GM12878 (cell line): ENCODE data around the gene MCEE. TPM values are rescaled to one million over a fixed set of nuclear protein-coding genes. Genes with fewer than 3 reads are reported as not detected.
A peak's percentile ranks its signal among the peaks of the same experiment; 100 is the strongest.

Source experiments
- ATAC-seq: fragments of 200-7000 bp; cut with Tn5 transposase; 3 replicates; pipeline ENCODE4 v1.9.1; 2020; ENCODE audit warnings: mild to moderate bottlenecking, moderate library complexity
- BruUV-seq: library from RNA; stranded (reverse); fragments of 400-500 nt; replicated peaks from 2 replicates; lab custom pipeline; 2021; lab: Mats Ljungman, UMichigan
- CTCF ChIA-PET: fragments of 300-600 bp; sonication (Branson Sonifier 250); formaldehyde crosslinking; extraction: SDS; loops from one replicate; lab custom pipeline; 2021; ENCODE audit warnings: inconsistent platforms; lab: Yijun Ruan, JAX
- POLR2A ChIA-PET: fragments of 350-600 bp; formaldehyde crosslinking; extraction: SDS; loops from one replicate; lab custom pipeline; 2021; ENCODE audit warnings: inconsistent platforms; lab: Charles Lee
- RAD21 ChIA-PET: fragments of 300-600 bp; sonication (Branson Sonifier 250); formaldehyde crosslinking; loops from one replicate; lab custom pipeline; 2023; ENCODE audit warnings: antibody characterized with exemption; ENCODE audit not compliant: unreplicated experiment; lab: Charles Lee
- SMC1A ChIA-PET: fragments of 300-600 bp; sonication (Branson Sonifier 250); formaldehyde crosslinking; loops from one replicate; lab custom pipeline; 2023; ENCODE audit not compliant: unreplicated experiment, uncharacterized antibody; lab: Charles Lee
- DNase-seq: peaks from one replicate; pipeline ENCODE4 v3.0.0-alpha.2; 2011; ENCODE audit warnings: low read depth, low spot score
- FAIRE-seq: peaks from 3 replicates; lab custom pipeline; 2011; peaks lifted over from hg19 to GRCh38; lab: Jason Lieb, UNC
- H2AFZ ChIP-seq: 2 replicates; pipeline ENCODE4 v1.6.0; 2011; ENCODE audit warnings: low read depth, low read length, control low read depth; ENCODE audit not compliant: control insufficient read depth
- H3K27ac ChIP-seq: 2 replicates; pipeline ENCODE4 v1.5.1; 2011; ENCODE audit warnings: control low read depth; ENCODE audit not compliant: control insufficient read depth, insufficient read depth
- H3K27me3 ChIP-seq, 2 experiments: replicated peaks in 1 of 2; 2 replicates each; pipeline versions ENCODE4 v1.6.0 to v1.6.1; 2011; ENCODE audit warnings: low read length in 1 of 2; ENCODE audit not compliant: control insufficient read depth in 2 of 2, insufficient read depth in 2 of 2
- H3K36me3 ChIP-seq, 2 experiments: 2 replicates each; pipeline ENCODE4 v1.5.1; 2011; ENCODE audit warnings: low read length in 1 of 2; ENCODE audit not compliant: control insufficient read depth in 2 of 2, insufficient read depth in 2 of 2
- H3K4me1 ChIP-seq: 2 replicates; pipeline ENCODE4 v1.6.1; 2011; ENCODE audit warnings: mild to moderate bottlenecking, low read length, moderate library complexity, mixed read lengths; ENCODE audit not compliant: control insufficient read depth, insufficient read depth
- H3K4me2 ChIP-seq: 2 replicates; pipeline ENCODE4 v1.6.0; 2011; ENCODE audit warnings: control low read depth; ENCODE audit not compliant: control insufficient read depth, insufficient read depth
- H3K4me3 ChIP-seq: fragments of 200-600 bp; sonication (generic); 2 replicates; pipeline ENCODE4 v1.5.1; 2016
- H3K79me2 ChIP-seq: 2 replicates; pipeline ENCODE4 v1.6.0; 2011; ENCODE audit warnings: low read length; ENCODE audit not compliant: control insufficient read depth, insufficient read depth
- H3K9ac ChIP-seq: 2 replicates; pipeline ENCODE4 v1.8.0; 2011; ENCODE audit warnings: low read length, control low read depth, mixed read lengths; ENCODE audit not compliant: control insufficient read depth, insufficient read depth
- H3K9me3 ChIP-seq: replicated peaks from 3 replicates; pipeline ENCODE4 v1.5.1; 2011; ENCODE audit warnings: mild to moderate bottlenecking, low read length; ENCODE audit not compliant: control insufficient read depth, insufficient read depth
- H4K20me1 ChIP-seq: 2 replicates; pipeline ENCODE4 v1.6.0; 2011; ENCODE audit not compliant: control insufficient read depth, insufficient read depth
- CREB1 ChIP-seq: IDR thresholded peaks from 2 replicates; pipeline ENCODE4 v1.6.1; 2012; ENCODE audit warnings: low read depth, mild to moderate bottlenecking, inconsistent platforms
- IRF4 ChIP-seq: IDR thresholded peaks from 2 replicates; pipeline ENCODE4 v1.6.1; 2011; ENCODE audit warnings: low read depth, low read length
- POU2F2 ChIP-seq: IDR thresholded peaks from 3 replicates; pipeline ENCODE4 v1.6.1; 2011; ENCODE audit warnings: low read depth, mild to moderate bottlenecking, low read length, borderline replicate concordance
- RAD21 ChIP-seq: IDR thresholded peaks from 2 replicates; pipeline ENCODE4 v1.6.1; 2011; ENCODE audit warnings: mild to moderate bottlenecking, low read depth, low read length, moderate library complexity; ENCODE audit not compliant: insufficient read depth
- SMC3 ChIP-seq: IDR thresholded peaks from 2 replicates; pipeline ENCODE4 v1.6.1; 2011; ENCODE audit warnings: low read length, improper control_type of control experiment, borderline replicate concordance
- YBX1 ChIP-seq: fragments of 450-650 bp; IDR thresholded peaks from 2 replicates; pipeline ENCODE4 v1.6.1; 2016; ENCODE audit warnings: antibody characterized with exemption
- WGBS: methylation state at CpG from one replicate; pipeline ENCODE4 v1.1.6; 2016; ENCODE audit warnings: low lambda C conversion rate; ENCODE audit not compliant: insufficient replicate concordance, insufficient coverage; ENCODE audit errors: missing lambda C conversion rate; 5-methylcytosine and 5-hydroxymethylcytosine counted together
- in situ Hi-C: fragments of 300-500 bp; cut with MboI; formaldehyde crosslinking; loops from 9 replicates; pipeline ENCODE4 v1.14.3; 2018; ENCODE audit warnings: mixed read lengths
- intact Hi-C: fragments of 100-400 bp; cut with micrococcal nuclease; formaldehyde crosslinking; loops from one replicate; pipeline ENCODE4 v1.14.2; 2022; ENCODE audit not compliant: unreplicated experiment
- polyA plus RNA-seq, 11 experiments: library from polyadenylated mRNA; depleted of rRNA in 4 of 11; unstranded in 6 of 11; stranded (reverse) in 5 of 11; fragments of >200 nt; fragmentation: Nextera tagmentation in 4 of 11; fragmentation: Illumina TruSeq in 1 of 11; extraction: Ambion mirVana in 4 of 11; extraction: Trizol in 1 of 11; gene quantifications; 1 replicate in 1 of 11; 2 replicates in 10 of 11; pipeline versions ENCODE4 v1.2.1 to v1.2.3, GENCODE V29; 2011 to 2016; ENCODE audit warnings: inconsistent platforms in 2 of 11, missing spikeins in 2 of 11, low read depth in 1 of 11
- total RNA-seq, 4 experiments: library from RNA; depleted of rRNA in 3 of 4; stranded (reverse); fragments of >200 nt in 3 of 4; fragmentation: Illumina TruSeq in 1 of 4; extraction: Trizol in 1 of 4; gene quantifications; 2 replicates each; pipeline versions ENCODE4 v1.2.1 to v1.2.3, GENCODE V29; 2013 to 2021
- TF ChIP-seq, protein P1 (sequence below): fragments of 450-650 bp; IDR thresholded peaks from 2 replicates; pipeline ENCODE4 v1.6.1; 2017; ENCODE audit warnings: antibody characterized with exemption, mild to moderate bottlenecking, moderate library complexity
- TF ChIP-seq, protein P2 (sequence below), 3 experiments: IDR thresholded peaks in 2 of 3; conservative IDR thresholded peaks in 1 of 3; 2 replicates each; pipeline ENCODE4 v1.5.1; 2011; ENCODE audit warnings: low read depth in 3 of 3, low read length in 3 of 3, mild to moderate bottlenecking in 3 of 3, control low read depth in 2 of 3, moderate library complexity in 2 of 3, inconsistent platforms in 1 of 3, mixed read lengths in 1 of 3; ENCODE audit not compliant: control insufficient read depth in 2 of 3, insufficient read depth in 1 of 3; ENCODE audit errors: extremely low read depth in 1 of 3

Gene MCEE
- total and polyA plus RNA-seq, 10 of the 15 experiments (the other 5 are each of a cell fraction or from before 2014, with no cell fraction given) = 17.3 to 63.4 (median 20.9) TPM

- no peak overlapping the region for H3K4me2 ChIP-seq
These were observed 27.2 kb upstream of the MCEE start for GRCh38 chr2:71157124-71157793.

More at GRCh38 chr2:71157124-71157793, 27.2 kb upstream of the MCEE start:
- ChIA-PET RAD21 (interaction anchor here (1.0 to 4.1 kb wide), 4 partner anchors 57 to 173 kb away, joined by 4 to 31 read pairs (median 16); no protein-coding TSS in a partner anchor), SMC1A (interaction anchor here (1.1 to 1.5 kb wide), 4 partner anchors 14 to 109 kb away, joined by 3 to 5 read pairs (median 3); no protein-coding TSS in a partner anchor), CTCF (interaction anchor here (0.9 to 3.9 kb wide), 11 partner anchors 9 to 353 kb away, joined by 3 to 53 read pairs (median 7); no protein-coding TSS in a partner anchor), POLR2A (no interaction called here)
- TF ChIP-seq POU2F2 (no peak), IRF4 (no peak), SMC3 (peak; percentile 36; the same call in 1 of the 2 replicates), YBX1 (no peak), RAD21 (peak; percentile 67), CREB1 (no peak)
- TF ChIP-seq, protein P1, sequence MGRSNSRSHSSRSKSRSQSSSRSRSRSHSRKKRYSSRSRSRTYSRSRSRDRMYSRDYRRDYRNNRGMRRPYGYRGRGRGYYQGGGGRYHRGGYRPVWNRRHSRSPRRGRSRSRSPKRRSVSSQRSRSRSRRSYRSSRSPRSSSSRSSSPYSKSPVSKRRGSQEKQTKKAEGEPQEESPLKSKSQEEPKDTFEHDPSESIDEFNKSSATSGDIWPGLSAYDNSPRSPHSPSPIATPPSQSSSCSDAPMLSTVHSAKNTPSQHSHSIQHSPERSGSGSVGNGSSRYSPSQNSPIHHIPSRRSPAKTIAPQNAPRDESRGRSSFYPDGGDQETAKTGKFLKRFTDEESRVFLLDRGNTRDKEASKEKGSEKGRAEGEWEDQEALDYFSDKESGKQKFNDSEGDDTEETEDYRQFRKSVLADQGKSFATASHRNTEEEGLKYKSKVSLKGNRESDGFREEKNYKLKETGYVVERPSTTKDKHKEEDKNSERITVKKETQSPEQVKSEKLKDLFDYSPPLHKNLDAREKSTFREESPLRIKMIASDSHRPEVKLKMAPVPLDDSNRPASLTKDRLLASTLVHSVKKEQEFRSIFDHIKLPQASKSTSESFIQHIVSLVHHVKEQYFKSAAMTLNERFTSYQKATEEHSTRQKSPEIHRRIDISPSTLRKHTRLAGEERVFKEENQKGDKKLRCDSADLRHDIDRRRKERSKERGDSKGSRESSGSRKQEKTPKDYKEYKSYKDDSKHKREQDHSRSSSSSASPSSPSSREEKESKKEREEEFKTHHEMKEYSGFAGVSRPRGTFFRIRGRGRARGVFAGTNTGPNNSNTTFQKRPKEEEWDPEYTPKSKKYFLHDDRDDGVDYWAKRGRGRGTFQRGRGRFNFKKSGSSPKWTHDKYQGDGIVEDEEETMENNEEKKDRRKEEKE = no peak
- TF ChIP-seq, protein P2, sequence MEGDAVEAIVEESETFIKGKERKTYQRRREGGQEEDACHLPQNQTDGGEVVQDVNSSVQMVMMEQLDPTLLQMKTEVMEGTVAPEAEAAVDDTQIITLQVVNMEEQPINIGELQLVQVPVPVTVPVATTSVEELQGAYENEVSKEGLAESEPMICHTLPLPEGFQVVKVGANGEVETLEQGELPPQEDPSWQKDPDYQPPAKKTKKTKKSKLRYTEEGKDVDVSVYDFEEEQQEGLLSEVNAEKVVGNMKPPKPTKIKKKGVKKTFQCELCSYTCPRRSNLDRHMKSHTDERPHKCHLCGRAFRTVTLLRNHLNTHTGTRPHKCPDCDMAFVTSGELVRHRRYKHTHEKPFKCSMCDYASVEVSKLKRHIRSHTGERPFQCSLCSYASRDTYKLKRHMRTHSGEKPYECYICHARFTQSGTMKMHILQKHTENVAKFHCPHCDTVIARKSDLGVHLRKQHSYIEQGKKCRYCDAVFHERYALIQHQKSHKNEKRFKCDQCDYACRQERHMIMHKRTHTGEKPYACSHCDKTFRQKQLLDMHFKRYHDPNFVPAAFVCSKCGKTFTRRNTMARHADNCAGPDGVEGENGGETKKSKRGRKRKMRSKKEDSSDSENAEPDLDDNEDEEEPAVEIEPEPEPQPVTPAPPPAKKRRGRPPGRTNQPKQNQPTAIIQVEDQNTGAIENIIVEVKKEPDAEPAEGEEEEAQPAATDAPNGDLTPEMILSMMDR (IDR thresholded peaks at IDR 0.05 in 2 of 3, conservative IDR thresholded peaks at IDR 0.05 in 1 of 3; ENCODE audit: control insufficient read depth in 2 of 3, extremely low read depth in 1 of 3, insufficient read depth in 1 of 3, low read depth in 3 of 3, low read length in 3 of 3) = peak; percentile 58 to 76 (median 68)
- Histone ChIP-seq H3K9me3 (no peaks in the 10 kb centered on the region), H3K36me3 (no peaks in the 10 kb centered on the region), H3K27me3 (no peaks in the 10 kb centered on the region), H2AFZ (no peak overlapping the region), H3K79me2 (no peaks in the 10 kb centered on the region), H3K4me1 (no peaks in the 10 kb centered on the region), H3K27ac (no peak overlapping the region), H3K9ac (no peak overlapping the region), H4K20me1 (no peaks in the 10 kb centered on the region), H3K4me3 (no peak overlapping the region)
- in situ Hi-C loops = loop anchor here (25.0 kb wide), 1 partner anchor 355 kb away; no protein-coding TSS in a partner anchor
- BruUV-seq = no TSS peak
- no peak for DNase-seq
- intact Hi-C loops = loop anchor here (1.0 to 10.0 kb wide), 2 partner anchors 228 to 353 kb away; no protein-coding TSS in a partner anchor
- 6% methylated on average over 16 of the region's 16 CpGs for WGBS
- FAIRE-seq = no peak
- ATAC-seq = peak; percentile 88
